Caco-2 (cell line): ENCODE measurements around the gene TBX4. TPM values are rescaled to one million over a fixed set of nuclear protein-coding genes. Genes with fewer than 3 reads are reported as not detected.
"Not testable (repeated sequence)": the region's sequence is repeated elsewhere in the genome, so short reads cannot be mapped to it uniquely, and the experiment has no call there.

Experiments
- BruUV-seq: library from RNA; stranded (reverse); fragments of 400-500 nt; replicated peaks from 2 replicates; lab custom pipeline; 2021; lab: Mats Ljungman, UMichigan
- CTCF ChIA-PET: fragments of 300-600 bp; sonication (Branson Sonifier 250); formaldehyde crosslinking; loops from one replicate; lab custom pipeline; 2022; ENCODE audit warnings: antibody characterized with exemption; lab: Charles Lee
- POLR2A ChIA-PET: fragments of 300-600 bp; sonication (Branson Sonifier 250); formaldehyde crosslinking; loops from one replicate; lab custom pipeline; 2022; ENCODE audit warnings: antibody characterized with exemption; lab: Charles Lee
- DNase-seq, 2 experiments: peaks; one replicate each; pipeline versions ENCODE4 v3.0.0 to v3.0.0-alpha.2; 2020 to 2022
- H3K27me3 ChIP-seq: replicated peaks from 2 replicates; pipeline ENCODE4 v1.6.0; 2011; ENCODE audit warnings: low read length; ENCODE audit not compliant: control insufficient read depth, insufficient read depth
- H3K36me3 ChIP-seq: 2 replicates; pipeline ENCODE4 v1.5.1; 2011; ENCODE audit warnings: low read length; ENCODE audit not compliant: control insufficient read depth, insufficient read depth
- H3K4me1 ChIP-seq: fragments of 250-450 bp; sonication (Bioruptor Pico); 2 replicates; pipeline ENCODE4 v1.5.1; 2020; ENCODE audit warnings: mild to moderate bottlenecking
- H3K4me3 ChIP-seq: 2 replicates; pipeline ENCODE4 v1.5.1; 2011; ENCODE audit warnings: low read depth, mild to moderate bottlenecking, control low read depth, low read length
- H3K9me3 ChIP-seq: fragments of 250-450 bp; sonication (Bioruptor Pico); 2 replicates; pipeline ENCODE4 v1.5.1; 2020; ENCODE audit warnings: mild to moderate bottlenecking, moderate library complexity
- H3K27ac Mint-ChIP-seq: one replicate; pipeline ENCODE4 v1.8.0; 2022; ENCODE audit warnings: mixed read lengths; ENCODE audit not compliant: unreplicated experiment
- H3K27me3 Mint-ChIP-seq: one replicate; pipeline ENCODE4 v1.8.0; 2022; ENCODE audit warnings: mixed read lengths; ENCODE audit not compliant: insufficient read depth, unreplicated experiment
- H3K36me3 Mint-ChIP-seq: one replicate; pipeline ENCODE4 v1.8.0; 2022; ENCODE audit warnings: mild to moderate bottlenecking, mixed read lengths; ENCODE audit not compliant: insufficient read depth, unreplicated experiment
- H3K4me1 Mint-ChIP-seq: one replicate; pipeline ENCODE4 v1.8.0; 2022; ENCODE audit warnings: low read depth, mixed read lengths; ENCODE audit not compliant: unreplicated experiment
- H3K4me3 Mint-ChIP-seq: one replicate; pipeline ENCODE4 v1.8.0; 2022; ENCODE audit warnings: mild to moderate bottlenecking, moderate library complexity, mixed read lengths; ENCODE audit not compliant: unreplicated experiment
- H3K9me3 Mint-ChIP-seq: one replicate; pipeline ENCODE4 v1.8.0; 2022; ENCODE audit warnings: mixed read lengths; ENCODE audit not compliant: unreplicated experiment
- intact Hi-C: fragments of 100-400 bp; cut with micrococcal nuclease; formaldehyde crosslinking; loops from one replicate; pipeline ENCODE4 v1.10.0; 2022; ENCODE audit not compliant: unreplicated experiment
- total RNA-seq: library from RNA; stranded (reverse); gene quantifications from 2 replicates; pipeline ENCODE4 v1.2.3, GENCODE V29; 2022
- TF ChIP-seq, protein P1 (sequence below), 2 experiments: fragments of 200-600 bp in 1 of 2; IDR thresholded peaks; 1 replicate in 1 of 2; 2 replicates in 1 of 2; pipeline versions ENCODE4 v1.5.1 to v1.8.0; 2011 to 2022; ENCODE audit warnings: antibody characterized with exemption in 1 of 2, control low read depth in 1 of 2, inconsistent platforms in 1 of 2, low read depth in 1 of 2, low read length in 1 of 2, mild to moderate bottlenecking in 1 of 2, moderate library complexity in 1 of 2; ENCODE audit not compliant: insufficient read depth in 1 of 2, severe bottlenecking in 1 of 2, unreplicated experiment in 1 of 2

Gene TBX4
- total RNA-seq, 1 experiment from 2014 or later: 2.5 TPM

DNA sequence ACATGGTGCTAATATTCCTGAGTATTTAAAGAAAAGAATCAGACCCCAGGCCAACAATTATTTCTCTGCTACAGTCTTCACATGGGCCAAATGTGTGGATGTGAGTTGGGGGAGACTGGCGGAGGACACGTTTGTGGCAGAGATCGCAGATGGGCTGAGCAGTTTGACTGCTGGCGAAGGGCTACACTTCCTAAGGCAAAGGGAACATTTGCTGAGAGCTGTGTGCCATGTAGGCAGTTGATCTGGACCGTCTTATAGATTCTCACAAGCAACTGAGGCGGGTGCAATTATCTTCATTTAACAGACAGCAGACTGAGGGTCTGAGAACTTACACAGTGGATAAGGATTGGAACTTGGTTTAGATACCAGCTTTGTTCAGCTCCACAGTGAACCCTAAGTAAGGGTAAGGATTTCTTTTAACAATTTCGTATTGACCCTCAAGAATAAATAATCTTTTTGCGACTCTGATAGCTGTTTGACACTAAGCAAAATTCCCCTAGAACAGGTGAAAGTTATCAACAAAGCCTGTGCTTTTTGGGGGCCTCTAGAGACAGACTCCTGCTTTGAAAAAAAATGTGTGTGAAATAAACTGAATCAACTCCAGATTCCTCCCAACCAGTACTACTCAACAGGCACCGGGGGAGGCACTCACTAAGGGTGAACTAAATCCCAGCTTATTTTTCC lies 55.3 kb downstream of the TBX4 start:
- Mint-ChIP-seq H3K36me3 (no peaks in the 10 kb centered on the region), H3K9me3 (peaks cover 20% of the 10 kb centered on the region), H3K27ac (no peak overlapping the region), H3K4me3 (no peak overlapping the region), H3K27me3 (no peaks in the 10 kb centered on the region), H3K4me1 (peaks cover 20% of the 10 kb centered on the region)
- Histone ChIP-seq H3K27me3 (no peaks in the 10 kb centered on the region), H3K4me1 (peaks cover 13% of the 10 kb centered on the region), H3K4me3 (no peak overlapping the region), H3K36me3 (no peaks in the 10 kb centered on the region), H3K9me3 (no peaks in the 10 kb centered on the region)
- BruUV-seq: no TSS peak
- DNase-seq: no peak
- POLR2A ChIA-PET: no interaction called here
- CTCF ChIA-PET: no interaction called here
- TF ChIP-seq, protein P1, sequence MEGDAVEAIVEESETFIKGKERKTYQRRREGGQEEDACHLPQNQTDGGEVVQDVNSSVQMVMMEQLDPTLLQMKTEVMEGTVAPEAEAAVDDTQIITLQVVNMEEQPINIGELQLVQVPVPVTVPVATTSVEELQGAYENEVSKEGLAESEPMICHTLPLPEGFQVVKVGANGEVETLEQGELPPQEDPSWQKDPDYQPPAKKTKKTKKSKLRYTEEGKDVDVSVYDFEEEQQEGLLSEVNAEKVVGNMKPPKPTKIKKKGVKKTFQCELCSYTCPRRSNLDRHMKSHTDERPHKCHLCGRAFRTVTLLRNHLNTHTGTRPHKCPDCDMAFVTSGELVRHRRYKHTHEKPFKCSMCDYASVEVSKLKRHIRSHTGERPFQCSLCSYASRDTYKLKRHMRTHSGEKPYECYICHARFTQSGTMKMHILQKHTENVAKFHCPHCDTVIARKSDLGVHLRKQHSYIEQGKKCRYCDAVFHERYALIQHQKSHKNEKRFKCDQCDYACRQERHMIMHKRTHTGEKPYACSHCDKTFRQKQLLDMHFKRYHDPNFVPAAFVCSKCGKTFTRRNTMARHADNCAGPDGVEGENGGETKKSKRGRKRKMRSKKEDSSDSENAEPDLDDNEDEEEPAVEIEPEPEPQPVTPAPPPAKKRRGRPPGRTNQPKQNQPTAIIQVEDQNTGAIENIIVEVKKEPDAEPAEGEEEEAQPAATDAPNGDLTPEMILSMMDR (IDR thresholded peaks at IDR 0.05; ENCODE audit: insufficient read depth in 1 of 2, low read depth in 1 of 2, low read length in 1 of 2, severe bottlenecking in 1 of 2, unreplicated experiment in 1 of 2): no peak
- intact Hi-C loops: no loop called here

- Histone ChIP-seq H3K36me3 (no peaks in the 10 kb centered on the region), H3K27me3 (no peaks in the 10 kb centered on the region), H3K4me3 (no peak overlapping the region), H3K4me1 (peaks cover 13% of the 10 kb centered on the region), H3K9me3 (no peaks in the 10 kb centered on the region)
- no peak for DNase-seq
- TF ChIP-seq, protein P1 (IDR thresholded peaks at IDR 0.05; ENCODE audit: insufficient read depth in 1 of 2, low read depth in 1 of 2, low read length in 1 of 2, severe bottlenecking in 1 of 2, unreplicated experiment in 1 of 2): no peak
- ChIA-PET POLR2A (no interaction called here), CTCF (no interaction called here)
- Mint-ChIP-seq H3K4me3 (no peak overlapping the region), H3K27ac (no peak overlapping the region), H3K9me3 (peaks cover 20% of the 10 kb centered on the region), H3K4me1 (peaks cover 20% of the 10 kb centered on the region), H3K36me3 (no peaks in the 10 kb centered on the region), H3K27me3 (no peaks in the 10 kb centered on the region)
- intact Hi-C loops: no loop called here
- no TSS peak for BruUV-seq
Measured at GRCh38 chr17:61508912-61509311, 56.7 kb downstream of the TBX4 start.

- CTCF ChIA-PET, BruUV-seq, H3K27me3 Mint-ChIP-seq, H3K9me3 ChIP-seq, POLR2A ChIA-PET, H3K4me3 ChIP-seq, intact Hi-C loops, H3K27ac Mint-ChIP-seq, H3K27me3 ChIP-seq, H3K36me3 Mint-ChIP-seq, H3K36me3 ChIP-seq, H3K4me3 Mint-ChIP-seq, DNase-seq: not testable (repeated sequence)
- peaks cover 11% of the 10 kb centered on the region for H3K4me1 ChIP-seq
- Mint-ChIP-seq H3K4me1 (peaks cover 15% of the 10 kb centered on the region), H3K9me3 (peaks cover 17% of the 10 kb centered on the region)
Measured at GRCh38 chr17:61509454-61509853, 57.2 kb downstream of the TBX4 start.
